ENCODE measurements around the gene OLIG1.

The OLIG1 gene

GRCh38 chr21:33069994-33070743, at the start of gene OLIG1:
Gene OLIG1 (plus strand): TSS chr21:33070141. CDS start chr21:33070247, 106 bp downstream.
- no peak within 1 kb of the TSS for H3K4me3 ChIP-seq (ENCODE audit: low read depth, low read length)
- TF ChIP-seq, protein P1, sequence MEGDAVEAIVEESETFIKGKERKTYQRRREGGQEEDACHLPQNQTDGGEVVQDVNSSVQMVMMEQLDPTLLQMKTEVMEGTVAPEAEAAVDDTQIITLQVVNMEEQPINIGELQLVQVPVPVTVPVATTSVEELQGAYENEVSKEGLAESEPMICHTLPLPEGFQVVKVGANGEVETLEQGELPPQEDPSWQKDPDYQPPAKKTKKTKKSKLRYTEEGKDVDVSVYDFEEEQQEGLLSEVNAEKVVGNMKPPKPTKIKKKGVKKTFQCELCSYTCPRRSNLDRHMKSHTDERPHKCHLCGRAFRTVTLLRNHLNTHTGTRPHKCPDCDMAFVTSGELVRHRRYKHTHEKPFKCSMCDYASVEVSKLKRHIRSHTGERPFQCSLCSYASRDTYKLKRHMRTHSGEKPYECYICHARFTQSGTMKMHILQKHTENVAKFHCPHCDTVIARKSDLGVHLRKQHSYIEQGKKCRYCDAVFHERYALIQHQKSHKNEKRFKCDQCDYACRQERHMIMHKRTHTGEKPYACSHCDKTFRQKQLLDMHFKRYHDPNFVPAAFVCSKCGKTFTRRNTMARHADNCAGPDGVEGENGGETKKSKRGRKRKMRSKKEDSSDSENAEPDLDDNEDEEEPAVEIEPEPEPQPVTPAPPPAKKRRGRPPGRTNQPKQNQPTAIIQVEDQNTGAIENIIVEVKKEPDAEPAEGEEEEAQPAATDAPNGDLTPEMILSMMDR (IDR thresholded peaks at IDR 0.05; ENCODE audit: borderline replicate concordance, insufficient read depth, low read depth, low read length): no peak

GRCh38 chr21:33020558-33021100, 49.3 kb upstream of the OLIG1 start:
- no peak overlapping the region for H3K4me3 ChIP-seq (ENCODE audit: low read depth, low read length)
- TF ChIP-seq, protein P1 (IDR thresholded peaks at IDR 0.05; ENCODE audit: borderline replicate concordance, insufficient read depth, low read depth, low read length): no peak

GRCh38 chr21:33021150-33021549, 48.8 kb upstream of the OLIG1 start:
- TF ChIP-seq, protein P1 (IDR thresholded peaks at IDR 0.05; ENCODE audit: borderline replicate concordance, insufficient read depth, low read depth, low read length): no peak
- H3K4me3 ChIP-seq (ENCODE audit: low read depth, low read length): no peak overlapping the region

GRCh38 chr21:33021667-33022066, 48.3 kb upstream of the OLIG1 start:
- TF ChIP-seq, protein P1 (IDR thresholded peaks at IDR 0.05; ENCODE audit: borderline replicate concordance, insufficient read depth, low read depth, low read length): no peak

GRCh38 chr21:33022489-33022827, 47.5 kb upstream of the OLIG1 start:
- TF ChIP-seq, protein P1 (IDR thresholded peaks at IDR 0.05; ENCODE audit: borderline replicate concordance, insufficient read depth, low read depth, low read length): no peak
- no peak overlapping the region for H3K4me3 ChIP-seq (ENCODE audit: low read depth, low read length)

More at GRCh38 chr21:33021667-33022066, 48.3 kb upstream of the OLIG1 start:
- no peak overlapping the region for H3K4me3 ChIP-seq (ENCODE audit: low read depth, low read length)

DNA sequence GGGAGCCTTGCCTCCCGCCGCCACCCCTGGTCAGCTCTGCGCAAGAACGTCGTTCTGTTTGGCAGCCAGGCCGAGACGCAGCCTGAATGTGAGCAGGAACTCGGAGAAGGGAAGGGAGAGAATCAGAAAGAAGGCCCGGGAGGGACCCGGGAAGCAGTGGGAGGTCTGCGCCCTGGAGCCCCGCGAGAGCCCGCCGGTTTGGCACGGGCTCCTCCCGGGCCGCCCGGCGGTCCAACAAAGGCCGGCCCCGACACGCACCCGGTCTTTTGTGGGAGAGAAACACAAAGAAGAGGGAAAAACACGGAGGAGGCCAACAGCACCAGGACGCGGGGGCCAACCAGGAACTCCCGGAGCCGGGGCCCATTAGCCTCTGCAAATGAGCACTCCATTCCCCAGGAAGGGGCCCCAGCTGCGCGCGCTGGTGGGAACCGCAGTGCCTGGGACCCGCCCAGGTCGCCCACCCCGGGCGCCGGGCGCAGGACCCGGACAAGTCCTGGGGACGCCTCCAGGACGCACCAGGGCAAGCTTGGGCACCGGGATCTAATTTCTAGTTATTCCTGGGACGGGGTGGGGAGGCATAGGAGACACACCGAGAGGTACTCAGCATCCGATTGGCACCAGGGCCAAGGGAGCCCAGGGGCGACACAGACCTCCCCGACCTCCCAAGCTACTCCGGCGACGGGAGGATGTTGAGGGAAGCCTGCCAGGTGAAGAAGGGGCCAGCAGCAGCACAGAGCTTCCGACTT, 46.9 kb upstream of the OLIG1 start:
- TF ChIP-seq, protein P1 (IDR thresholded peaks at IDR 0.05; ENCODE audit: borderline replicate concordance, insufficient read depth, low read depth, low read length): no peak
- H3K4me3 ChIP-seq (ENCODE audit: low read depth, low read length): no peak overlapping the region

Data from GM12875 (cell line).